GM18909 (cell line): ENCODE measurements around the gene TSPAN13.

Source experiments
- ATAC-seq: cut with Tn5 transposase; IDR thresholded peaks from one replicate; pipeline ENCODE4 v1.9.1; 2021; ENCODE audit warnings: mild to moderate bottlenecking; ENCODE audit not compliant: unreplicated experiment, poor library complexity

The TSPAN13 gene

GRCh38 chr7:16773884-16774283 lies 20.3 kb downstream of the TSPAN13 start:
- no peak for ATAC-seq

GRCh38 chr7:16774294-16774693 lies 20.7 kb downstream of the TSPAN13 start:
- no peak for ATAC-seq

- ATAC-seq: no peak
Observed at GRCh38 chr7:16774986-16775385, 21.4 kb downstream of the TSPAN13 start.

DNA sequence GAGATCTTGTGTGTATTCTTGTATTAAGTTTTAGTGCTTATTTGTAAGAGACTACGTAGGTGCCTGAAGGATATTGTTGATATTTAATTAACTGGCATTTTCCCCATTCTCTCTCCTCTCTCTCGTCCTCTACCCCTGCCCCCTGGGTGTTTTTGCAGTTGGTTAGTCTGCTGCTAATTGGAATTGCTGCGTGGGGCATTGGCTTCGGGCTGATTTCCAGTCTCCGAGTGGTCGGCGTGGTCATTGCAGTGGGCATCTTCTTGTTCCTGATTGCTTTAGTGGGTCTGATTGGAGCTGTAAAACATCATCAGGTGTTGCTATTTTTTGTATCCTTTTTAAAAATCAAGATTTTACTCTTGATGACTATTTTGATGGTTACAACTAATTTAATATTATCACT lies 22.5 kb downstream of the TSPAN13 start:
- ATAC-seq: no peak

DNA sequence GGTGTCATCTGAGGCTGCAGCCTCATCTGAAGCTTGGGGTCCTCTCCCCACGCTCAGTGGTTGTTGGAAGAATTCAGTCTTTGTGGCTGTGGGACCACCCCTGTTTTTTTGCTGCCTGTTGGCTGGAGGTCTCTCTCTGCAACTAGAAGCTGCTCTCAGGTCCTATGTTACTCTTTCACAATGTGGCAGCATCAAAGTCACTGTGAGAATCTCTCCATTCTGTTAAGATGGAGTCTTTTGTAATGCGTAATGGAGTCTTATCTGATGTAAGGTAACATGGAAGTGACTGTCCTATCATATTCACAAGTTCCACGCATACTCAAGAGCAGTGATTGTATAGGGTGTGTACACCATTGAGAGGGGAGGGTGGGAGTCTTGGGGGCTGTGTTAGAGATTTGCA lies 24.9 kb downstream of the TSPAN13 start:
- no peak for ATAC-seq

DNA sequence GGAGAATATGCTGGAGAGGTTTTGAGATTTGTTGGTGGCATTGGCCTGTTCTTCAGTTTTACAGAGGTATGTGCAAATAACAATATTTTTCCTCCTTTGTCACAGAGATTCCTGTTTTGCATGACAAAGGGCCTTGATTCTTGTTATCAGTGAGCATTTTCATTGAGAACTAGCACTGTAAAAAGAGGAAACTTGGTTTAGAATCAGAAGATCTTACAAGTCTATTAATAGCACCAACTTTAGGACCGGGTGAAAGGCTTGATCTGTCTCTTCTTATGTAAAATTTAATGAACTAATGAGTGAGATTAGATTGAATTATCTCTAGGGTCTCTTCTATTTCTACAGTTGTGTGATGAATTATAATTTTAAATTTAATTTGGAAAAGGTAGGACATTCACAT lies 25.5 kb downstream of the TSPAN13 start:
- ATAC-seq: no peak

GRCh38 chr7:16780596-16780995 lies 27.0 kb downstream of the TSPAN13 start:
- ATAC-seq: no peak

DNA sequence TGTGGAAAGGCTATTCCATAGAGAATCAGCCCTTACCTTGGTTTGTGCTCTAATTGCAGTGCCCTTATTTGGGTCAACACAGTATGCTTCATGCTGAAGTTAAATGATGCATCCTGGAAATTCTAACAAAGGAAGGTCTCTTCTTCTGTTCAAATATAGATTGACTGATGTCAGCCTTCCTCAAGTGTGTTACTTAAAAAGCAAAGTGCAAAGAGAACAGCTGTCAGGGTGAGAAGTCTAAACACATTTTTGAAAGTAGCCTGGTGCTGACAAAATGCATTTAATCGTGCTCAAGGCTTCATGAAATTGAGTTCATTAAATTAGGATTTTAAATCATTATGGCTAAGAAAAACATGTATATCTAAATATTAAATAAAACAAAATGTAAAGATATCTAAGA lies 31.8 kb downstream of the TSPAN13 start:
- no peak for ATAC-seq

DNA sequence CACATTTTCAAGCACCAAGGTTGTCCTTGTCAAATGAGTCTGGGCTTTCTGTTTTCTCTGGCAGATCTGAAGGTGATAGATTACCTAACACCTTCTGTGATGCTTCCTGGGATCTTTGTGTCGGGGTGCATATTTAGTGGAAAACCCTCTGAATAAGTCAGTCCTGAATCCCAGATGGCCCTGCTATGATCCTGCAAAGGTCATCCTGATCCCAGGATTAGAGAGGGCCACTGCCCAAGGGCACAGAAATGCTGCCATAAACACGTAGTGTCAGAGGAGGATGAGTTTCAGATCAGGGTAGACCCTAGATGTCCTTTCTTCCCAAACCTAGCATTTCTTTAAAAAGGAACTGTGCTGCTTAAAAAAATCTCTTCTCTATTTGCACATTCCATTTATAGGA lies 32.3 kb downstream of the TSPAN13 start:
- ATAC-seq: no peak

- no peak for ATAC-seq
Observed at GRCh38 chr7:16786257-16786656, 32.7 kb downstream of the TSPAN13 start.

GRCh38 chr7:16787127-16787526 lies 33.6 kb downstream of the TSPAN13 start:
- ATAC-seq: no peak

DNA sequence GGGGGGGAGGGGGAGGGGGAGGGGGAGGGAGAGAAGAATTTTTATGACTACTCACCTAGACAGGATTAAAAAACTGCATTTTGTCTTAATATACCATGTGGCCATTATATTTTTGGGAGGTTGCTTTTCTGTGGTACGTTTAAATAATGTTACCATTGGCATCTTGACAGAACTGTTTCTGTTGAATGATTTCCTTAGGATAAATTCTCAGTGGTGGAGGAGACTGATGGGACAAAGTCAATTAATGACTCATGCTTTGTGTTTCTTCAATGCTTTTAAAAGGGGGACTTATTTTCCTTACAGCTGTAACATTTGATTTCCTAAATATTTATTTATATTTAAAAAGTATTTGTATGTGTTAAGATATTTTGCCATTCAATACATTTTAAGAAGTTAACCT lies 37.5 kb downstream of the TSPAN13 start:
- ATAC-seq: no peak

DNA sequence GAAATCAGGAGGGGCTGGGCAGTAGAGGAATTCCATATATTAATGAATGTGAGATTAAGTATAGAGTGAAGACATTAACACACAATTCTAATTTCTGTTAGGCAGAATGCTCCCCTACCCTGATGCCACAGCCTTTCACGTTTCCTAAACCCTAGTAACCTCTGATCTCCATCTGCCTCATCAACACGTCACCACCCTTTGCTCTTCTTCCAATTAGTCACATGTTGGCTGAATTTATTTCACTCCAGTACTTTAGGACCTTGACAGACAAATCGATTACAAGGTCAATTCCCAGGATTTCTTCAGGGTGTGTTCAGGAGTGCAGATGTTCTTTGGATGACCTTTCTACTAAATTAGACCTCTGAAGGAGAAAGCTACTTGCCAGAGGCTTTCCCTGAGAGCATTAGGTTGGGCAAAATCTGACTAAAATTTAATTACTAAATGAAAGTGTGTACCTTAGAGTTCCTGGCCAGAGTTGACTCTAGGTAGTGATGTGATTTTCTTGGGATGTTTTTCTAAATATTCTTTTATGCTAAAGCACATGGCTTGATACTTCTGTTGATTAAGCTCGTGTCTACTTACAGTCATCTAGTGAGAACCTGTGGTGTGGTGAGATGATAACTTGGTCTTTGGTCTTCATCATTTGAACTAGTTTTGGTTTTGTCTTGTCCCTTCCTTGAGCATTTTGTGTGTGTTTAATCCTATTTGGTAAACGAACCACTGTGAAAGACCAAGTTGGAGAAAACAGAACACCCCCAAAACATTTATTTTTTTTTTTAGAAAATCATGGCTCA lies 38.5 kb downstream of the TSPAN13 start:
- ATAC-seq: no peak

GRCh38 chr7:16794986-16795385 lies 41.4 kb downstream of the TSPAN13 start:
- ATAC-seq: no peak

GRCh38 chr7:16795624-16796023 lies 42.1 kb downstream of the TSPAN13 start:
- no peak for ATAC-seq

- ATAC-seq: peak; percentile 66
Observed at GRCh38 chr7:16801111-16801542, 47.6 kb downstream of the TSPAN13 start.

DNA sequence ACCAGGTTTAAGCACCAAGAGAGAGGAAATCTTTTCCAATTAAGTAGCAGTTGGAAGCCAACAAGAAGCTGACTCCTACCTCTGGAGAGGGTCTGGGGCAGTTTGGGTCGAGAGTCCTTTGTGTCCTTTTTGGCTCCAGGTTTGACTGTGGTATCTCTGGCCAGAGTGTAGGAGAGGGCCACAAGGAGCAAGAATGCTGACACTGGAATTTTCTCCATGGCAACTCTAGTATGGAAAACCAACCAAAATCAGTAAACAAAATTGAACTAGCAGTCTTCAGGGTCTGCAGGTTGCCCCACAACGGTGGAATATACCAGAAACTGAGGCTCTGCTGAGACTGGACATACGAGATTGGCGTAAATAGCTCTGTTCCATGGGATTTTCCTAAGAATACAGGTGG lies 48.0 kb downstream of the TSPAN13 start:
- no peak for ATAC-seq

DNA sequence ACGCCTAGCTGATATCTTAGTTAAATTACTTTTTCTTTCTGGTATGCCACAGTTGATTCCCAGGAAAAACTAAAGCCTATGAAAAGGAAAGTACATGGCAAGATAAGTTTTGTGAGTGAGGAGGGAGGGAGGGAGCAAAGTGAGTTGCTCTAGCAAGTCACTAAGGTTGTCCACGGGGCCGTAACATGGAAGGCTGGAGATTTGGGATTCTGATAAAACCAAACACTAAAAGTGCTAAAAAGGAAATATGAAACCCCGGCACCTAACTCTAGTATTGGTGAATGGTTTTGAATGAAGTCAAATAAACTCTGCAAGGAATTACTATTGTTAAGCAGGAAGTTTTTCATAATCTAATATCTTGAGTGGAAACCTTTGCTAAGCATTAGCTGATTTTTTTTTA lies 49.6 kb downstream of the TSPAN13 start:
- no peak for ATAC-seq

GRCh38 chr7:16803881-16804673 lies 50.5 kb downstream of the TSPAN13 start:
- no peak for ATAC-seq

DNA sequence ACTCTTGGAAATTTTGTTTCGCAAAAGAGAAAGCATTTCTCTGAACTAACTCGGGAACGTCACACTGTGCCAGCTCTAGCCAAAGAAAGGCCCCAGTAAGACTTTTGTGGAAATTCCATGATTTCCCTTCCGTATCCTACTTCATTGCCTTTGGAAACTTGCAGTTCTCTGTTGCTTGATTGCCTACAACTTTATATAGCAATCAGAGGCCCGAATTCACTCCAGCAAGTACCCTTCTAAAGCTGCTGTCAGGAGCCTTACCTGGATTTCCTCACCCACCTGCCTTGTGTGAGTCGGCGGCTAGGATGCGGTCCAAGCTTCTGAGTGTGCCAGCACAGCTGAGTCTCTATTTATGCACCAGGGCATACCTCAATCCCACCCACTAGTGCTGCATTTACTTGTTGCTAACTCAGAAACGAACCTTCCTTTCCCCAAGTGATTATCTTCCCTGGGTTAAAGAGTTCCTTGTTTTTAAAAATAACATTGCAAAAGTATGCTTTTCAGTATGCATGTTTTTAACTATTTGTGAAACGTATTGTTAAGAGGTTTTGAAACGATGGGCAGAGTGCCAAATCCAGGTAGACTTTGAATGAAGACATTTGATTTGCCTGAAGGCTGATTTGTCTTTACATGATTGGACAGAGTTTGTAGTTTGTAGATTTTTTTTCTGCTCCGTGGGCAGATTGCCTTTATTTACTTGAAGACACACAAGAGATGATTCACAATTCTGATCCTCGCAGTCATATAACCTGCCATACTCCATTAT lies 51.3 kb downstream of the TSPAN13 start, which contains the start of gene AGR2:
TSS of gene AGR2 (minus strand) at position 326 of the 766 bp plus-strand sequence. CDS start 3,203 bp downstream, outside the sequence.
- no peak for ATAC-seq

- ATAC-seq: no peak
Observed at GRCh38 chr7:16805441-16805840, 51.9 kb downstream of the TSPAN13 start.
